Measurements from ENCODE around the gene MUC21.

Gene MUC21

GRCh38 chr6:31033075-31033474, 49.6 kb downstream of the MUC21 start:
- DNase-seq (ENCODE audit: low spot score), result no peak
- TF ChIP-seq, protein P1, sequence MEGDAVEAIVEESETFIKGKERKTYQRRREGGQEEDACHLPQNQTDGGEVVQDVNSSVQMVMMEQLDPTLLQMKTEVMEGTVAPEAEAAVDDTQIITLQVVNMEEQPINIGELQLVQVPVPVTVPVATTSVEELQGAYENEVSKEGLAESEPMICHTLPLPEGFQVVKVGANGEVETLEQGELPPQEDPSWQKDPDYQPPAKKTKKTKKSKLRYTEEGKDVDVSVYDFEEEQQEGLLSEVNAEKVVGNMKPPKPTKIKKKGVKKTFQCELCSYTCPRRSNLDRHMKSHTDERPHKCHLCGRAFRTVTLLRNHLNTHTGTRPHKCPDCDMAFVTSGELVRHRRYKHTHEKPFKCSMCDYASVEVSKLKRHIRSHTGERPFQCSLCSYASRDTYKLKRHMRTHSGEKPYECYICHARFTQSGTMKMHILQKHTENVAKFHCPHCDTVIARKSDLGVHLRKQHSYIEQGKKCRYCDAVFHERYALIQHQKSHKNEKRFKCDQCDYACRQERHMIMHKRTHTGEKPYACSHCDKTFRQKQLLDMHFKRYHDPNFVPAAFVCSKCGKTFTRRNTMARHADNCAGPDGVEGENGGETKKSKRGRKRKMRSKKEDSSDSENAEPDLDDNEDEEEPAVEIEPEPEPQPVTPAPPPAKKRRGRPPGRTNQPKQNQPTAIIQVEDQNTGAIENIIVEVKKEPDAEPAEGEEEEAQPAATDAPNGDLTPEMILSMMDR (IDR thresholded peaks at IDR 0.05; ENCODE audit: extremely low read depth, insufficient read depth, missing control alignments), result no peak
- in situ Hi-C loops (cut with MboI; ENCODE audit: low pct_unique_long_range_greater_than_20kb, low sequenced_read_pairs, unreplicated experiment), result no loop called here

DNA sequence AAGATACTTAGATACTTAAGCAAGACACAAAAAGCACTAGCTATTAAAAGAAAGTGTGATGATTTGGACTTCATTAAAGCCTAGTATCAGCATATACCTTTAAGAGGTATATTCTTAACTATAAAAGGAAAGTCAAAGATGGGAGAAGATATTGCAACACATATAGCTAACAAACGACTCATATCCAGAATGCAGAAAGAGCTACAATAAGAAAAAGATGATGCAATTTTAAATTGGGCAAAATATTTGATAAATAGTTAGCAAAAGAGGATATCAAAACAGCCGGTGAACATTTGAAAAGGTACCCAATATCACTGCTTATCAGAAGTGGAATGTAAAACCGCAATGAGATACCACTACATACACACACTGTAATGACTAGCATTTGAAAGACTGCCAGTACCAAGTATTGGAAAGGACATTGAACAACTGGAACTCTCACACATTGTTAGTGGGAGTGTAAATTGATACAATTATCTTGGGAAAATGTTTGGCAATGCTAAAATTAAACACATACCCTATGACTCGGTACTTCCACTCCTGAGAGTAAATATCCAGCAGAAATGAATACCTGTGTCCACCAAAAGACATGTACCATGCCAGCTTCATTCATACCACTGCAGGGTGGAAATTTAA, 52.5 kb downstream of the MUC21 start:
- in situ Hi-C loops (cut with MboI; ENCODE audit: low pct_unique_long_range_greater_than_20kb, low sequenced_read_pairs, unreplicated experiment), result no loop called here
- TF ChIP-seq, protein P1 (IDR thresholded peaks at IDR 0.05; ENCODE audit: extremely low read depth, insufficient read depth, missing control alignments), result no peak
- no peak for DNase-seq (ENCODE audit: low spot score)

DNA sequence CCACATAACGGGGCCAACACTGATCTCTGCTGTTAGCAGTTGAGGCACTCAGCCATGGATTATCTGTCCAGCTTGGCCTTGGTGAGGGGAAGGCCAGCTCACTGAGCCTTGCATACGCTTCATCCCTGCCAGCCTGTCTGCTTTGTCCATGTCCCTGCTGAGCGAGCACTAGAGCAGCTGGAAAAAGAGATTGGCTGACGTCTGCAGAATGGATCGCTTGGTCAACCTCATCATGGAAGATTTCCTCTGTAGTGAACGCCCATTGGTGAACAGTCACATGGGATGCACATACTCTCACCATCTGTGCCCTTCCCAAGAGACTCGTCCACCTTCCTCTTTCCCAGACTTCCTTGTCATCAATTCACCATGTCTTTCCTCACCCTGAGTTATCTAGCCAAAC, 53.7 kb downstream of the MUC21 start:
- TF ChIP-seq, protein P1 (IDR thresholded peaks at IDR 0.05; ENCODE audit: extremely low read depth, insufficient read depth, missing control alignments), result no peak
- no peak for DNase-seq (ENCODE audit: low spot score)
- in situ Hi-C loops (cut with MboI; ENCODE audit: low pct_unique_long_range_greater_than_20kb, low sequenced_read_pairs, unreplicated experiment), result no loop called here

- no peak for DNase-seq (ENCODE audit: low spot score)
- in situ Hi-C loops (cut with MboI; ENCODE audit: low pct_unique_long_range_greater_than_20kb, low sequenced_read_pairs, unreplicated experiment), result no loop called here
Observed at GRCh38 chr6:31037682-31038081, 54.2 kb downstream of the MUC21 start.

DNA sequence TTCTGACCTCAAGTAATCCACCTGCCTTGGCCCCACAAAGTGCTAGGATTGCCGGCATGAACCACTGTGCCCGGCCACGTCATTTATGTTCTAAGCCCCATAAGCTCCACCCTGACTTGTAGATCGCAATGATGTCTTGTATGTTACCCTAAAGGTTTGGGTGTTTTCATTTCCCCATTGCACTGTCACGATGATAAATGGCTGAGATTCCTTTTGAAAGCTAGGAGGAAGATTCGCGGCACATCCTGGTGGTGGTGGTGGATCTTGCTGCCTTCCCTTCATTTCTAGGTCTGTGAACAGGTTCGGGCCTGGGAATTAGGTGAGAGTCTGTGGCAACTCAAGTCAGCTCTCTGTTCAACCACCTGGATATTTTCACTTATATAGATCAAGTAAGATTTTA, 55.0 kb downstream of the MUC21 start:
- in situ Hi-C loops (cut with MboI; ENCODE audit: low pct_unique_long_range_greater_than_20kb, low sequenced_read_pairs, unreplicated experiment), result no loop called here
- TF ChIP-seq, protein P1 (IDR thresholded peaks at IDR 0.05; ENCODE audit: extremely low read depth, insufficient read depth, missing control alignments), result no peak
- no peak for DNase-seq (ENCODE audit: low spot score)

More at GRCh38 chr6:31037682-31038081, 54.2 kb downstream of the MUC21 start:
- TF ChIP-seq, protein P1 (IDR thresholded peaks at IDR 0.05; ENCODE audit: extremely low read depth, insufficient read depth, missing control alignments), result no peak
